Measurements from ENCODE around the gene CWF19L2. TPM values are rescaled to one million over a fixed set of nuclear protein-coding genes. Genes with fewer than 3 reads are reported as not detected.

The CWF19L2 gene
- polyA plus RNA-seq, 4 donors, result 19.0 to 25.0 (median 21.0) TPM

GRCh38 chr11:107329164-107329563 lies 128.5 kb downstream of the CWF19L2 start:
- DNase-seq (ENCODE audit: low read depth in 4 of 4, low spot score in 2 of 4), result no peak

- DNase-seq (ENCODE audit: low read depth in 4 of 4, low spot score in 2 of 4), result no peak
These were observed 141.2 kb downstream of the CWF19L2 start for GRCh38 chr11:107316426-107316825.

DNA sequence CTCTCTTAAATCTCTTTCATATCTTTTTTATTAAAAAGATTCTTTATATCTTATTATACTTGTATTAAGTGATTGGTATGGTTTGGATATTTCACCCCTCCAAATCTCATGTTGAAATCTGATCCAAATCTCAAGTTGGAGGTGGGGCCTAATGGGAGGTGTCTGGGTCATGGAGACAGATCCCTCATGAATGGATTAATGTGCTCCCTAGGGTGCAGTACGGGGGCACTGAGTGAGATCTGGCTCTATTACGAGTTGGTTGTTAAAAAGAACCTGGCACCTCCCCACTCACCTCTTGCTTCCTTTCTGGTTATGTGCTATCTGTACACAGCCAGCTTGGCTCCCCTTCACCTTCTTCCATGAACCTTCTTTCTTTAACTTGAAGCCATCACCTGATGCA lies 149.6 kb downstream of the CWF19L2 start:
- DNase-seq (ENCODE audit: low read depth in 4 of 4, low spot score in 2 of 4), result no peak

DNA sequence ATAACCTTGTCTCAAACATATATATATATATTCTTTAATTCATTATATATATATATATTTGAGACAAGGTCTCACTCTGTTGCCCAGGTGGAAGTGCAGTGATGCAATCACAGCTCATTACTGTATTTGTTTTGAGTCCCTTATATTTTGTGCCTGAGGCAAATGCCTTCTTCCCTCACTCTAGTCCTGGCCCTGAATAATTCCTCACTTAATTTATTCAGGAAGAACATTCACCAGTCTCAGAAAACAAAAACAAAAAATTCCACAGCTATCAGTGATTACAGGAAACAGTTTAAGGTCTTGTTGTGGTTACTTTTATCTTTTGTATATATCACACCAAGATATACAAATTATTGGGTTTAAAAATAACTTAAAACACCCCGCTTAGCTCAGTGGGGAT lies 155.7 kb downstream of the CWF19L2 start:
- DNase-seq (ENCODE audit: low read depth in 4 of 4, low spot score in 2 of 4), result no peak

DNA sequence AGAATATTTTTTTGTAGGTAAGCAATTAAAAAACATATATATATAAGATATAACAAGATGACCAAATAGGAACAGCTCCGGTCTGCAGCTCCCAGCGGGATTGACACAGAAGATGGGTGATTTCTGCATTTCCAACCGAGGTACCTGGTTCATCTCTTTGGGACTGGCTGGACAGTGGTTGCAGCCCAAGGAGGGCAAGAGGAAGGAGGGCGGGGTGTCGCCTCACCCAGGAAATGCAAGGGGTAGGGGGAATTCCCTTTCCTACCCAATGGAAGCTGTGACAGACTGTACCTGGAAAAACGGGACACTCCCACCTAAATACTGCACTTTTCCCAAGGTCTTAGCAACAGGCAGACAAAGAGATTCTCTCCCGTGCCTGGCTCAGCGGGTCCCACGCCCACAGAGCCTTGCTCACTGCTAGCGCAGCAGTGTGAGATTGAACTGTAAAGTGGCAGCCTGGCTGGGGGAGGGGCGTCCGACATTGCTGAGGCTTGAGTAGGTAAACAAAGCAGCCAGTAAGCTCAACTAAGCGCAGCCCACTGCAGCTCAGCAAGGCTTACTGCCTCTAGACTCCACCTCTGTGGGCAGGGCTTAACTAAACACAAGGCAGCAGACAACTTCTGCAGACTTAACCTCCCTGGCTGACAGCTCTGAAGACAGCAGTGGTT lies 163.8 kb downstream of the CWF19L2 start:
- DNase-seq (ENCODE audit: low read depth in 4 of 4, low spot score in 2 of 4), result no peak

DNA sequence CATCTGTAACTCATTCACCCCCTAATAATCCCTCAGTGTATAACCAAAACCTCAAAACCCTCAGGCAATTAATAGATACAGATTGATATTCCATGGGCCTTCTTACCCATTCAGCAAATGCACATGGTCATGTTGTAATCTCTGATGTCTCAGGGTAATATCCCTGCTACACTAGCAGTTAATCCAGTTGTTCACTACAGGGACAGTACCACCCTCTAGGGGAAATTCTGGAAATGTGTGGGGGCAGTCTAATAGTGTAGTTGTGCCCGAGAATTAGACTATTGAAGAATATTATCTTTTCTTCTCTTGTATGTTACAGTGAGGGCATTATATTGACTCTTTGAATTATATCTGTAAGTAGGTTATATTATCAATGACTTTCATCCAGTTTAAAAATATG lies 175.4 kb downstream of the CWF19L2 start:
- no peak for DNase-seq (ENCODE audit: low read depth in 4 of 4, low spot score in 2 of 4)

Other genes with a start within 250 kb of the CWF19L2 start
- gene ALKBH8, start 107.9 kb upstream of the CWF19L2 start, polyA plus RNA-seq (ENCODE audit: insufficient read length in 4 of 4), result 10 to 100 TPM; 10.3 to 12.5 (median 11.4) TPM
- gene ELMOD1, start 133.3 kb upstream of the CWF19L2 start, polyA plus RNA-seq (ENCODE audit: insufficient read length in 4 of 4), result under 1 TPM; 0.10 to 0.38 (median 0.24) TPM